IMR-90 (cell line): ENCODE results near the gene GSS.

ENCODE experiments used
- BHLHE40 ChIP-seq: fragments of 150-350 bp; IDR thresholded peaks from 2 replicates; pipeline ENCODE4 v1.6.1; 2016; ENCODE audit warnings: mild to moderate bottlenecking, low read depth, low read length
- CEBPB ChIP-seq: IDR thresholded peaks from 2 replicates; pipeline ENCODE4 v1.6.1; 2012; ENCODE audit warnings: low read depth, low read length, improper control_type of control experiment
- CHD1 ChIP-seq: IDR thresholded peaks from 2 replicates; pipeline ENCODE4 v1.6.1; 2012; ENCODE audit warnings: low read depth, low read length, improper control_type of control experiment
- CTCF ChIP-seq: conservative IDR thresholded peaks from 2 replicates; pipeline ENCODE4 v1.5.1; 2012; ENCODE audit warnings: mild to moderate bottlenecking, low read depth, low read length, improper control_type of control experiment
- MAFK ChIP-seq: IDR thresholded peaks from 2 replicates; pipeline ENCODE4 v1.6.1; 2012; ENCODE audit warnings: low read depth, low read length, improper control_type of control experiment
- MAZ ChIP-seq: IDR thresholded peaks from 2 replicates; pipeline ENCODE4 v1.6.1; 2012; ENCODE audit warnings: low read depth, mild to moderate bottlenecking, low read length, improper control_type of control experiment, moderate library complexity, borderline replicate concordance
- POLR2A ChIP-seq: IDR thresholded peaks from 2 replicates; pipeline ENCODE4 v1.6.1; 2012; ENCODE audit warnings: mild to moderate bottlenecking, low read depth, low read length
- RAD21 ChIP-seq: IDR thresholded peaks from 2 replicates; pipeline ENCODE4 v1.6.1; 2012; ENCODE audit warnings: low read length, improper control_type of control experiment
- RCOR1 ChIP-seq: IDR thresholded peaks from 2 replicates; pipeline ENCODE4 v1.6.1; 2012; ENCODE audit warnings: mild to moderate bottlenecking, low read length, improper control_type of control experiment; ENCODE audit not compliant: insufficient replicate concordance
- RFX5 ChIP-seq: IDR thresholded peaks from 2 replicates; pipeline ENCODE4 v1.8.0; 2012; ENCODE audit warnings: low read depth, mild to moderate bottlenecking, low read length, moderate library complexity
- SMC3 ChIP-seq: fragments of 150-350 bp; IDR thresholded peaks from 2 replicates; pipeline ENCODE4 v1.6.1; 2016; ENCODE audit warnings: low read depth, mild to moderate bottlenecking, antibody characterized with exemption, low read length, moderate library complexity
- USF2 ChIP-seq: fragments of 150-350 bp; IDR thresholded peaks from 2 replicates; pipeline ENCODE4 v1.6.1; 2017; ENCODE audit warnings: mild to moderate bottlenecking, antibody characterized with exemption, low read length, low read depth
- TF ChIP-seq, protein P1 (sequence below): fragments of 150-350 bp; IDR thresholded peaks from 2 replicates; pipeline ENCODE4 v1.6.1; 2016; ENCODE audit warnings: low read depth, mild to moderate bottlenecking, low read length, moderate library complexity, borderline replicate concordance

DNA sequence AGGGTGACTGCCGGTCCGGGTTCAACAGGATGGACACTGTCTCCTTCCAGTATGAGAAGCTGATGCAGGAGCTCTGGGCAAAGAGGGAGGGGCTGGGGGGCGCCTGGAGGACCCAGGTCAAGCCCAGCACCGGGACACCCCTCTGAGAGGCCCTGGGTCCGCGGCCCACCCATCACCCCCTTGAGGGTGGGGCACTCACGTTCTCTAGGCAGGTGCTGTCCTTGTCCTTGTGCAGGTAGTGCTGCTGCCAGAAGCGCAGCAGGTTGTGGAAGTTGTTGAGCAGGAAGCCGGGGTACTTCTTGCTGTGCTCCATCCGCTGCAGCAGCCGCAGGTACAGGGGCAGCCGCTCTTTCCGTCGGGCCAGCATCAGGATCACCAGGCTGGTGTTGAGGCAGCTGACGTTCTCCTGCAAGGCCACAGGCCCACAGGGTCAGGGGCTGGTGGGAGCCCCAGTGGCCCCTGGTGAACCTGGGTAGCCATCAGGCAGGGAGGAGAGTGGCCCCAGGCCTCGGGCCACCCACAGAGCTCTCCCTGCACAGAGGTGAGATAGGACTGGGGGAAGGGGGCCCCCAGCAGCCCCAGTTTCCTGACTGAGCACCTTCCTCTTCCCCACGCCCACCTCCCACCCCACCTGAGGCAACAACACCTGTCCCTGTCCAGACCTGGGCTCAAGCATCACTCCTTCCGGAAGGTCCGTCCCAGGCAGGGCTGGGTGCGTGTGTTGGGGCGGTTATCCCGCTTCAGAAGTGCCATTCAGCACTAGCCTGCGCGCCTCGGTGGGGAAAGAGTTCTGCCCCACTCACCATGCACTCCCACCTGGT is 47.8 kb upstream of the GSS start:
- TF ChIP-seq CTCF: no peak
- TF ChIP-seq POLR2A: no peak
- TF ChIP-seq SMC3: no peak
- TF ChIP-seq MAZ: no peak
- TF ChIP-seq MAFK: no peak
- TF ChIP-seq, protein P1, sequence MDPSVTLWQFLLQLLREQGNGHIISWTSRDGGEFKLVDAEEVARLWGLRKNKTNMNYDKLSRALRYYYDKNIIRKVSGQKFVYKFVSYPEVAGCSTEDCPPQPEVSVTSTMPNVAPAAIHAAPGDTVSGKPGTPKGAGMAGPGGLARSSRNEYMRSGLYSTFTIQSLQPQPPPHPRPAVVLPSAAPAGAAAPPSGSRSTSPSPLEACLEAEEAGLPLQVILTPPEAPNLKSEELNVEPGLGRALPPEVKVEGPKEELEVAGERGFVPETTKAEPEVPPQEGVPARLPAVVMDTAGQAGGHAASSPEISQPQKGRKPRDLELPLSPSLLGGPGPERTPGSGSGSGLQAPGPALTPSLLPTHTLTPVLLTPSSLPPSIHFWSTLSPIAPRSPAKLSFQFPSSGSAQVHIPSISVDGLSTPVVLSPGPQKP: no peak
- no peak for TF ChIP-seq RCOR1
- no peak for TF ChIP-seq CEBPB
- TF ChIP-seq CHD1: no peak
- no peak for TF ChIP-seq BHLHE40
- TF ChIP-seq RAD21: no peak
- TF ChIP-seq RFX5: no peak
- no peak for TF ChIP-seq USF2
